Measurements from ENCODE around the gene FBF1. TPM values are rescaled to one million over a fixed set of nuclear protein-coding genes. Genes with fewer than 3 reads are reported as not detected.

Gene FBF1
- total RNA-seq, 1 experiment from 2014 or later = 8.3 TPM

DNA sequence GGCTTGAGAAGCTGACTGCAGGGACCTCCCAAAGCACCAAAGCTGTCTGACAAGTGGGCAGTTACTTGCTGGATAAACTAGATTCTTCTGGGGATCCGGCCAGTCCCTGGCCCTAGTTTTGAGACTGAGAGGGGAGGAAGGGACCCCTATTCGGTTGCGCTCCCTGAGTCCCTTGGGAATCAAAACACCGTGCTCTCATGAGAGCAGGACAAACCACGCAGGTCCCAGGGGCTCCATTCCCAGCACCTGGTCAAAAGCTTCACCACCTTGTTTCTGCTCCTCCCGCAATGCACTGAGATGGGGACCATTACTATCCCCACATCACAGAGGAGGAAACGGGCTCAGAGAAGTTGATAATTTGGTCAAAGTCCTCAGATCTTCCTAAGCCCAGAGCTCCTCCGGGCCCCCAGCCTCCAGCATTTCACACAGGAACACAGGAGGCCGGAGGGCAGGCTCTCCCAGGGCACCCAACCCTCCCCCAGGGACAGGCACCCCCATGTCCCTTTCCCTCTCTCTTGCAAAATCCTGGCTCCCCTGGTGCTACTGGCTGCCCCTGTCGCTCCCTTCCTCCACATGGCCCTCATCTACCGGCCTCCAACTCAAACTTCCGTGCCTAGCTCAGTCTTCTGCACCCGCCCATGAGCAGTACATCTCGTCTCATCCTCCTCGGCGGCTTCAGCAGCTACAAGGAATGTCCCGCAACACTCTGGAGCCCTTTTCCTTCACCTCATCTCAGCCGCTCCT is 47.4 kb downstream of the FBF1 start:
- H3K14ac ChIP-seq (ENCODE audit: insufficient read depth, low read length) = no peak overlapping the region; the same call in 1 of the 2 replicates
- H3K4me1 ChIP-seq (ENCODE audit: insufficient read depth, low read length) = no peaks in the 10 kb centered on the region; the same call in 1 of the 2 replicates
- H3T11ph ChIP-seq (ENCODE audit: low read length) = no peak overlapping the region
- no peak overlapping the region for H2BK5ac ChIP-seq (ENCODE audit: insufficient read length, low read length)
- H2BK120ac ChIP-seq (ENCODE audit: low read depth, low read length, poor library complexity, severe bottlenecking) = no peak overlapping the region
- H2AK5ac ChIP-seq (ENCODE audit: insufficient read length, low read length) = no peak overlapping the region
- no peak overlapping the region for H2AFZ ChIP-seq (ENCODE audit: low read length)
- no peak overlapping the region for H3K9ac ChIP-seq (ENCODE audit: extremely low read depth, insufficient read length, low read length)
- H3K9me3 ChIP-seq (ENCODE audit: control insufficient read depth, low read depth, low read length) = no peaks in the 10 kb centered on the region
- no peak overlapping the region for H3K18ac ChIP-seq (ENCODE audit: insufficient read length, low read depth, low read length)
- DNase-seq = peak; percentile 28
- H3K4me2 ChIP-seq (ENCODE audit: insufficient read depth, insufficient read length, low read length) = no peak overlapping the region
- H2BK12ac ChIP-seq (ENCODE audit: insufficient read length, low read depth, low read length) = no peak overlapping the region
- H3K79me2 ChIP-seq (ENCODE audit: insufficient read depth, low read length) = no peaks in the 10 kb centered on the region
- TF ChIP-seq, protein P1, sequence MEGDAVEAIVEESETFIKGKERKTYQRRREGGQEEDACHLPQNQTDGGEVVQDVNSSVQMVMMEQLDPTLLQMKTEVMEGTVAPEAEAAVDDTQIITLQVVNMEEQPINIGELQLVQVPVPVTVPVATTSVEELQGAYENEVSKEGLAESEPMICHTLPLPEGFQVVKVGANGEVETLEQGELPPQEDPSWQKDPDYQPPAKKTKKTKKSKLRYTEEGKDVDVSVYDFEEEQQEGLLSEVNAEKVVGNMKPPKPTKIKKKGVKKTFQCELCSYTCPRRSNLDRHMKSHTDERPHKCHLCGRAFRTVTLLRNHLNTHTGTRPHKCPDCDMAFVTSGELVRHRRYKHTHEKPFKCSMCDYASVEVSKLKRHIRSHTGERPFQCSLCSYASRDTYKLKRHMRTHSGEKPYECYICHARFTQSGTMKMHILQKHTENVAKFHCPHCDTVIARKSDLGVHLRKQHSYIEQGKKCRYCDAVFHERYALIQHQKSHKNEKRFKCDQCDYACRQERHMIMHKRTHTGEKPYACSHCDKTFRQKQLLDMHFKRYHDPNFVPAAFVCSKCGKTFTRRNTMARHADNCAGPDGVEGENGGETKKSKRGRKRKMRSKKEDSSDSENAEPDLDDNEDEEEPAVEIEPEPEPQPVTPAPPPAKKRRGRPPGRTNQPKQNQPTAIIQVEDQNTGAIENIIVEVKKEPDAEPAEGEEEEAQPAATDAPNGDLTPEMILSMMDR (conservative IDR thresholded peaks at IDR 0.05) = no peak
- H4K5ac ChIP-seq (ENCODE audit: insufficient read length, low read depth, low read length) = no peak overlapping the region
- Mint-ChIP-seq H3K36me3 (ENCODE audit: insufficient read depth in 1 of 3, low read depth in 3 of 3) (peaks cover 11 to 36% (median 24%) of the 10 kb centered on the region in 3 experiments), H3K27me3 (ENCODE audit: low read depth) (no peaks in the 10 kb centered on the region; the same call in 1 of the 2 replicates), H3K27ac (peak overlapping the region in 2 of 3 experiments; percentile 24 to 79; a peak in 4 of 7 replicates), H3K9me3 (no peaks in the 10 kb centered on the region), H3K4me1 (peaks cover 25 to 28% of the 10 kb centered on the region in 2 experiments), H3K4me3 (peak overlapping the region in 1 of 2 experiments; percentile 33; a peak in 2 of 5 replicates)
- no peaks in the 10 kb centered on the region for H3K79me1 ChIP-seq (ENCODE audit: insufficient read depth, low read depth, low read length, poor library complexity, severe bottlenecking)
- H2BK15ac ChIP-seq (ENCODE audit: low read depth, low read length) = no peak overlapping the region
- H3K27me3 ChIP-seq (ENCODE audit: insufficient read depth, low read length) = no peaks in the 10 kb centered on the region
- no peak overlapping the region for H3K27ac ChIP-seq (ENCODE audit: insufficient read length, low read depth, low read length)
- WGBS (ENCODE audit: extremely low coverage, insufficient read length, low lambda C conversion rate) = no CpG with 5 or more reads among the region's 18 CpGs
- H3K23ac ChIP-seq (ENCODE audit: insufficient read length, low read depth, low read length) = no peak overlapping the region
- no peak overlapping the region for H4K8ac ChIP-seq (replicated peaks; ENCODE audit: insufficient read length, low read depth, low read length)
- H2BK20ac ChIP-seq (ENCODE audit: low read depth, low read length, poor library complexity, severe bottlenecking) = no peak overlapping the region
- no peak overlapping the region for H3K4ac ChIP-seq (ENCODE audit: low read depth, low read length)
- H3K23me2 ChIP-seq (ENCODE audit: insufficient read length, low read depth, low read length, poor library complexity, severe bottlenecking) = peaks cover 8% of the 10 kb centered on the region
- no peak overlapping the region for H3K56ac ChIP-seq (ENCODE audit: insufficient read length, low read depth, low read length)
- no peak overlapping the region for H4K91ac ChIP-seq (ENCODE audit: insufficient read length, low read depth, low read length)
- no peaks in the 10 kb centered on the region for H4K20me1 ChIP-seq (ENCODE audit: control insufficient read depth, insufficient read depth, insufficient read length)

All from H9 (cell line).